ENCODE measurements around the gene PIGK. TPM values are rescaled to one million over a fixed set of nuclear protein-coding genes. Genes with fewer than 3 reads are reported as not detected.

The PIGK gene
- total RNA-seq (10 to 100 TPM; 24.4 to 40.7 (median 30.8) TPM), polyA plus RNA-seq (10 to 100 TPM in 1 of 2 donors, 1 to 10 TPM in 1; 5.0 to 12.5 TPM)
- long read RNA-seq, donor 1, full-length matches to known transcripts, result 28 of 32 reads
- long read RNA-seq, donor 1, partial matches to known transcripts, result 1 of 32 reads
- long read RNA-seq, donor 1, other reads (novel, unspliced or antisense), result 3 of 32 reads
- long read RNA-seq, donor 2, full-length matches to known transcripts, result 35 of 41 reads
- long read RNA-seq, donor 2, partial matches to known transcripts, result 0 of 41 reads
- long read RNA-seq, donor 2, other reads (novel, unspliced or antisense), result 6 of 41 reads
- long read RNA-seq, donor 3, full-length matches to known transcripts, result 80 of 90 reads
- long read RNA-seq, donor 3, partial matches to known transcripts, result 4 of 90 reads
- long read RNA-seq, donor 3, other reads (novel, unspliced or antisense), result 6 of 90 reads

GRCh38 chr1:77219166-77219887 is at the start of gene PIGK:
TSS of gene PIGK (minus strand) at chr1:77219430. CDS start at chr1:77219402, 28 bp downstream.
- peak; percentile 86 to 88 for DNase-seq
- peak; percentile 95 to 99 (median 99) for ATAC-seq
- intact Hi-C loops (cut with DNase I), result loop anchor here in 2 of 10 donors (2.0 to 5.0 kb wide), 2 partner anchors 463 kb away; partner anchors contain the start of gene ZZZ3 (in 2 of the 2)
- peak within 1 kb of the TSS; percentile 50 to 83 (median 74) for H3K4me3 ChIP-seq
- peaks cover 0 to 23% (median 15%) of the 10 kb centered on the region in 9 donors for H3K4me1 ChIP-seq
- no peaks in the 10 kb centered on the region for H3K36me3 ChIP-seq
- peak within 1 kb of the TSS in 9 of 10 donors; percentile 74 to 92 (median 85) for H3K27ac ChIP-seq
- H3K27me3 ChIP-seq, result no peaks in the 10 kb centered on the region
- H3K9me3 ChIP-seq, result no peaks in the 10 kb centered on the region
- peak in 1 of 9 donors; percentile 14 for TF ChIP-seq CTCF (IDR thresholded peaks at IDR 0.05)
- 1% methylated on average over 31 of the region's 31 CpGs for WGBS, 2 donors

GRCh38 chr1:77267035-77267434 is 47.8 kb upstream of the PIGK start:
- DNase-seq (no peak), ATAC-seq (no peak)
- Histone ChIP-seq H3K27ac (no peak overlapping the region), H3K4me3 (no peak overlapping the region), H3K9me3 (no peaks in the 10 kb centered on the region), H3K4me1 (no peaks in the 10 kb centered on the region), H3K27me3 (peaks cover 0 to 8% (median 0%) of the 10 kb centered on the region in 7 donors), H3K36me3 (no peaks in the 10 kb centered on the region)
- 40 to 47% methylated on average over 1 of the region's 1 CpG for WGBS, 2 donors
- intact Hi-C loops (cut with DNase I), result no loop called here
- TF ChIP-seq CTCF (IDR thresholded peaks at IDR 0.05), result no peak

DNA sequence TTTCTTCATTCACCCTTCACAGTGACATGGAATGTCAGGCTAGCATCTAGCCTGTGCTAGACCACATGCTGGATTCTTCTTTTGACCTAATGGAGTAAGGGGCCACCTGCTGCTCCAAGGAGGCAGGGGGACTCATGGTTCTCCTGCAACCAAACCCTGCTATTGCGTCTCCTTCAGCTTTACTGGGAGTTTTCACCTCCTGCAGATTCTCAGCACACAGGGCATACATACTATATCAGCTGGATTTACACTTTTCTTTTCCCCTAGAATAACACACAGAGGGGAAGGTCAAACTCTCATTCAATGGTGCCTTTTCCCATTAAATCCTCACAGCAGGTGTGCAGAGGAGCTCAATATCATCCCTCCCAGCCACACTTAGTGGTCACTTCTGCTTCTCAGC is 46.0 kb upstream of the PIGK start:
- WGBS, 2 donors, result 45 to 48% methylated on average over 1 of the region's 1 CpG
- H3K4me3 ChIP-seq, result no peak overlapping the region
- intact Hi-C loops (cut with DNase I), result no loop called here
- H3K9me3 ChIP-seq, result no peaks in the 10 kb centered on the region
- no peak overlapping the region for H3K27ac ChIP-seq
- H3K27me3 ChIP-seq, result peaks cover 0 to 8% (median 0%) of the 10 kb centered on the region in 7 donors
- DNase-seq (no peak), ATAC-seq (no peak)
- no peak for TF ChIP-seq CTCF (IDR thresholded peaks at IDR 0.05)
- no peaks in the 10 kb centered on the region for H3K36me3 ChIP-seq
- no peaks in the 10 kb centered on the region for H3K4me1 ChIP-seq

DNA sequence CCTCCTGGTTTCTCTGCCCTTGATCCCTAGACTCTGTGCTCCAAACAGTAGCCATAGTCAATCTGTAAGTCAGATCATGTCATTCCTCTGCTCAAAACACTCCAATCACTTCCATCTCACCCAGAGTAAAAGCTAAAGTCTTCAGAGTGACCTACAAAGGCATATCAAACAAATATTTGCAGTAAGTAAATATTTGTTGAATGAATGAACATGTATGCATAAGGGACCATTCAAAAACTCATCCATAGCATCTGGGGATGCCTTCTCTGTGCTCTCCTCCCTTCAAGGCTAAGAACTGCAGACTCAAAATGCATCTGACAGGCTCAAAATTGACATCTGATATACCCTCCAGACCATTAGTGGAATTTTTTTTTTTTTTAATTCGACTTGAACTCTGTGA is 44.5 kb upstream of the PIGK start:
- Histone ChIP-seq H3K27me3 (peaks cover 0 to 8% (median 0%) of the 10 kb centered on the region in 7 donors), H3K4me1 (no peaks in the 10 kb centered on the region), H3K9me3 (no peaks in the 10 kb centered on the region), H3K4me3 (no peak overlapping the region), H3K27ac (no peak overlapping the region), H3K36me3 (no peaks in the 10 kb centered on the region)
- ATAC-seq (no peak), DNase-seq (no peak)
- TF ChIP-seq CTCF (IDR thresholded peaks at IDR 0.05), result no peak
- 70 to 72% methylated on average over 1 of the region's 1 CpG for WGBS, 2 donors
- intact Hi-C loops (cut with DNase I), result no loop called here

Measured in heart right ventricle (tissue), 16 donors.